Liver (tissue), 9 donors: ENCODE data around the gene PNO1. TPM values are rescaled to one million over a fixed set of nuclear protein-coding genes. Genes with fewer than 3 reads are reported as not detected.

Experiments used
- DNase-seq: peaks from one replicate; pipeline ENCODE4 v3.0.0-alpha.2; 2017; ENCODE audit warnings: low spot score
- H3K27ac ChIP-seq, 2 donors: one replicate each; pipeline ENCODE4 v1.7.0; 2013; ENCODE audit warnings: inconsistent platforms in 2 of 2, low read length in 2 of 2, control low read depth in 1 of 2, low read depth in 1 of 2, mild to moderate bottlenecking in 1 of 2
- H3K27me3 ChIP-seq, 4 donors: one replicate each; pipeline versions ENCODE4 v1.6.1 to v1.7.0; 2013; ENCODE audit warnings: low read length in 3 of 4, inconsistent platforms in 1 of 4, mild to moderate bottlenecking in 1 of 4, moderate library complexity in 1 of 4; ENCODE audit not compliant: control insufficient read depth in 4 of 4, insufficient read depth in 4 of 4
- H3K36me3 ChIP-seq, 4 donors: one replicate each; pipeline versions ENCODE4 v1.6.1 to v1.7.0; 2013; ENCODE audit warnings: low read length in 3 of 4, mild to moderate bottlenecking in 3 of 4, low read depth in 1 of 4, moderate library complexity in 1 of 4; ENCODE audit not compliant: control insufficient read depth in 4 of 4, insufficient read depth in 3 of 4
- H3K4me1 ChIP-seq, 4 donors: one replicate each; pipeline versions ENCODE4 v1.6.1 to v1.7.0; 2013; ENCODE audit warnings: low read length in 3 of 4, mild to moderate bottlenecking in 3 of 4, moderate library complexity in 1 of 4; ENCODE audit not compliant: control insufficient read depth in 4 of 4, insufficient read depth in 4 of 4
- H3K4me3 ChIP-seq, 3 donors: one replicate each; pipeline versions ENCODE4 v1.6.1 to v1.7.0; 2013; ENCODE audit warnings: low read length in 3 of 3, control low read depth in 1 of 3, low read depth in 1 of 3, mild to moderate bottlenecking in 1 of 3
- H3K9ac ChIP-seq, 2 donors: one replicate each; pipeline ENCODE4 v1.7.0; 2013; ENCODE audit warnings: low read length in 2 of 2, mild to moderate bottlenecking in 2 of 2, moderate library complexity in 2 of 2, control low read depth in 1 of 2, low read depth in 1 of 2
- H3K9me3 ChIP-seq, 4 donors: one replicate each; pipeline versions ENCODE4 v1.6.1 to v1.7.0; 2013; ENCODE audit warnings: low read length in 3 of 4; ENCODE audit not compliant: control insufficient read depth in 4 of 4
- EGR1 ChIP-seq, 2 donors: IDR thresholded peaks; 2 replicates each; pipeline ENCODE4 v1.6.1; 2016 to 2018; ENCODE audit warnings: antibody characterized with exemption in 2 of 2, low read depth in 2 of 2
- FOXA2 ChIP-seq: IDR thresholded peaks from 2 replicates; pipeline ENCODE4 v1.6.1; 2016; ENCODE audit warnings: antibody characterized with exemption
- HNF4A ChIP-seq, 2 donors: conservative IDR thresholded peaks; 2 replicates each; pipeline ENCODE4 v1.6.1; 2016; ENCODE audit warnings: antibody characterized with exemption in 2 of 2, mild to moderate bottlenecking in 2 of 2
- JUND ChIP-seq, 2 donors: IDR thresholded peaks; 2 replicates each; pipeline ENCODE4 v1.6.1; 2016; ENCODE audit warnings: antibody characterized with exemption in 2 of 2
- NR2F2 ChIP-seq: IDR thresholded peaks from 2 replicates; pipeline ENCODE4 v1.6.1; 2016; ENCODE audit warnings: antibody characterized with exemption
- RAD21 ChIP-seq, 2 donors: IDR thresholded peaks; 2 replicates each; pipeline ENCODE4 v1.6.1; 2016; ENCODE audit warnings: antibody characterized with exemption in 2 of 2, mild to moderate bottlenecking in 2 of 2
- REST ChIP-seq: IDR thresholded peaks from 2 replicates; pipeline ENCODE4 v1.6.1; 2016; ENCODE audit warnings: antibody characterized with exemption, mild to moderate bottlenecking
- RXRA ChIP-seq, 2 donors: IDR thresholded peaks; 2 replicates each; pipeline ENCODE4 v1.6.1; 2017 to 2018; ENCODE audit warnings: antibody characterized with exemption in 2 of 2, mild to moderate bottlenecking in 1 of 2
- SP1 ChIP-seq: IDR thresholded peaks from 2 replicates; pipeline ENCODE4 v1.6.1; 2018; ENCODE audit warnings: antibody characterized with exemption, mild to moderate bottlenecking
- TAF1 ChIP-seq: conservative IDR thresholded peaks from 2 replicates; pipeline ENCODE4 v1.6.1; 2016; ENCODE audit warnings: antibody characterized with exemption, mild to moderate bottlenecking
- YY1 ChIP-seq: IDR thresholded peaks from 2 replicates; pipeline ENCODE4 v1.6.1; 2016; ENCODE audit warnings: antibody characterized with exemption, mild to moderate bottlenecking
- ZBTB33 ChIP-seq: IDR thresholded peaks from 2 replicates; pipeline ENCODE4 v1.6.1; 2016; ENCODE audit warnings: antibody characterized with exemption
- WGBS: extraction: QIAGEN DNeasy Blood & Tissue Kit; methylation state at CpG from one replicate; pipeline ENCODE4 v1.1.7; 2013; 5-methylcytosine and 5-hydroxymethylcytosine counted together
- polyA plus RNA-seq, 2 donors: library from polyadenylated mRNA; stranded (reverse) in 1 of 2; unstranded in 1 of 2; fragments of 200-250 nt in 1 of 2; fragments of >200 nt in 1 of 2; fragmentation: Nextera tagmentation in 1 of 2; extraction: Ambion mirVana in 1 of 2; gene quantifications; one replicate each; pipeline versions ENCODE4 v1.2.1 to v1.2.3, GENCODE V29; 2013 to 2015
- total RNA-seq, 2 donors: library from RNA; depleted of rRNA; stranded (reverse); fragments of >200 nt; gene quantifications; one replicate each; pipeline ENCODE4 v1.2.3, GENCODE V29; 2014
- TF ChIP-seq, protein P1 (sequence below): IDR thresholded peaks from 2 replicates; pipeline ENCODE4 v1.6.1; 2016; ENCODE audit warnings: antibody characterized with exemption
- donor health status: healthy.
- donor health status: healthy.
- donor health status: healthy.
- donor health status: healthy.
- donor health status: healthy.

The PNO1 gene
- total and polyA plus RNA-seq, 4 donors: 5.5 to 9.5 (median 8.4) TPM

- 13% methylated on average over 1 of the region's 1 CpG for WGBS
- Histone ChIP-seq H3K36me3 (peaks cover 2 to 6% (median 4%) of the 10 kb centered on the region in 4 donors), H3K4me3 (peak overlapping the region in 1 of 3 donors; percentile 30), H3K27me3 (no peaks in the 10 kb centered on the region), H3K9ac (peak overlapping the region in 1 of 2 donors; percentile 69), H3K9me3 (no peaks in the 10 kb centered on the region), H3K27ac (peak overlapping the region in 1 of 2 donors; percentile 8), H3K4me1 (peaks cover 9 to 18% (median 14%) of the 10 kb centered on the region in 4 donors)
- no peak for DNase-seq
- no peak for TF ChIP-seq JUND (IDR thresholded peaks at IDR 0.05)
- TF ChIP-seq NR2F2: no peak
- peak; percentile 39 to 58 for TF ChIP-seq RXRA (IDR thresholded peaks at IDR 0.05)
- peak; percentile 9 for TF ChIP-seq YY1
- no peak for TF ChIP-seq EGR1 (IDR thresholded peaks at IDR 0.05; ENCODE audit: low read depth in 2 of 2)
- TF ChIP-seq SP1: no peak
- peak in 1 of 2 donors; percentile 5 for TF ChIP-seq RAD21 (IDR thresholded peaks at IDR 0.05)
- no peak for TF ChIP-seq ZBTB33
- TF ChIP-seq, protein P1, sequence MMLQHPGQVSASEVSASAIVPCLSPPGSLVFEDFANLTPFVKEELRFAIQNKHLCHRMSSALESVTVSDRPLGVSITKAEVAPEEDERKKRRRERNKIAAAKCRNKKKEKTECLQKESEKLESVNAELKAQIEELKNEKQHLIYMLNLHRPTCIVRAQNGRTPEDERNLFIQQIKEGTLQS: no peak
- TF ChIP-seq HNF4A (conservative IDR thresholded peaks at IDR 0.05): peak in 1 of 2 donors; percentile 27
- TF ChIP-seq REST: no peak
- no peak for TF ChIP-seq FOXA2
These were observed 29.6 kb downstream of the PNO1 start for GRCh38 chr2:68187329-68187728.

- Histone ChIP-seq H3K27me3 (no peaks in the 10 kb centered on the region), H3K9ac (peak overlapping the region; percentile 36 to 69), H3K27ac (peak overlapping the region; percentile 0 to 37), H3K4me1 (peaks cover 9 to 19% (median 15%) of the 10 kb centered on the region in 4 donors), H3K4me3 (peak overlapping the region in 2 of 3 donors; percentile 18 to 39), H3K36me3 (peaks cover 2 to 5% (median 3%) of the 10 kb centered on the region in 4 donors), H3K9me3 (no peaks in the 10 kb centered on the region)
- DNase-seq: no peak
- TF ChIP-seq RXRA (IDR thresholded peaks at IDR 0.05) (peak; percentile 11 to 18), TAF1 (no peak)
- WGBS: 18% methylated on average over 5 of the region's 5 CpGs
These were observed 31.1 kb downstream of the PNO1 start for GRCh38 chr2:68188831-68189230.
